GM18870 (cell line): ENCODE measurements around the gene TK1.

Experiments
- ATAC-seq: cut with Tn5 transposase; IDR thresholded peaks from one replicate; pipeline ENCODE4 v1.9.1; 2021; ENCODE audit warnings: moderate library complexity; ENCODE audit not compliant: unreplicated experiment

TK1 gene

GRCh38 chr17:78135858-78136500 is 50.9 kb downstream of the TK1 start:
- ATAC-seq = no peak

GRCh38 chr17:78134899-78135385 is 51.9 kb downstream of the TK1 start:
- ATAC-seq = no peak

GRCh38 chr17:78133971-78134898 is 52.6 kb downstream of the TK1 start:
- ATAC-seq = no peak

GRCh38 chr17:78133179-78133951 is 53.5 kb downstream of the TK1 start:
- ATAC-seq = no peak

GRCh38 chr17:78132767-78133178 is 54.1 kb downstream of the TK1 start:
- ATAC-seq = no peak

- no peak for ATAC-seq
Measured at GRCh38 chr17:78132084-78132676, 54.7 kb downstream of the TK1 start.

- ATAC-seq = no peak
Measured at GRCh38 chr17:78131172-78132083, 55.4 kb downstream of the TK1 start.

GRCh38 chr17:78130437-78131101 is 56.3 kb downstream of the TK1 start, which contains the start of gene TMC8:
TMC8 (plus strand) TSS chr17:78130771; CDS start chr17:78131589, 818 bp downstream.
- ATAC-seq = no peak

GRCh38 chr17:78130090-78130436 is 56.8 kb downstream of the TK1 start:
- no peak for ATAC-seq

- no peak for ATAC-seq
Measured at GRCh38 chr17:78129351-78130089, 57.3 kb downstream of the TK1 start.

- ATAC-seq = no peak
Measured at GRCh38 chr17:78128551-78129350, 58.1 kb downstream of the TK1 start, which contains the start of gene TMC6. TMC6 (minus strand) TSS chr17:78128755; CDS start chr17:78126832, 1,923 bp downstream.

GRCh38 chr17:78127888-78128550 is 58.8 kb downstream of the TK1 start:
- ATAC-seq = no peak

- ATAC-seq = no peak
Measured at GRCh38 chr17:78127239-78127887, 59.5 kb downstream of the TK1 start.

GRCh38 chr17:78126895-78127238 is 60.0 kb downstream of the TK1 start:
- ATAC-seq = no peak

- ATAC-seq = no peak
Measured at GRCh38 chr17:78125976-78126894, 60.6 kb downstream of the TK1 start.
